Osteoblast (primary cell): Measurements from ENCODE around the gene PLTP. TPM values are rescaled to one million over a fixed set of nuclear protein-coding genes. Genes with fewer than 3 reads are reported as not detected.

Experiments used
- DNase-seq: peaks from one replicate; pipeline ENCODE4 v3.0.0; 2011; ENCODE audit warnings: low spot score, mixed read lengths; ENCODE audit not compliant: insufficient read length; ENCODE audit errors: missing footprints
- H2AFZ ChIP-seq: 2 replicates; pipeline ENCODE4 v1.6.0; 2011; ENCODE audit warnings: mild to moderate bottlenecking, low read length
- H3K27ac ChIP-seq: 2 replicates; pipeline ENCODE4 v1.5.1; 2011; ENCODE audit warnings: mild to moderate bottlenecking, low read depth, low read length, moderate library complexity
- H3K27me3 ChIP-seq: 2 replicates; pipeline ENCODE4 v1.6.0; 2012; ENCODE audit warnings: mild to moderate bottlenecking, control low read depth, inconsistent platforms, low read length, moderate library complexity; ENCODE audit not compliant: insufficient read depth
- H3K36me3 ChIP-seq: 2 replicates; pipeline ENCODE4 v1.5.1; 2011; ENCODE audit warnings: mild to moderate bottlenecking, low read length, control low read depth, moderate library complexity; ENCODE audit not compliant: insufficient read depth
- H3K4me1 ChIP-seq: 2 replicates; pipeline ENCODE4 v1.5.1; 2011; ENCODE audit warnings: mild to moderate bottlenecking, low read length, control low read depth, moderate library complexity; ENCODE audit not compliant: insufficient read depth
- H3K4me2 ChIP-seq: 2 replicates; pipeline ENCODE4 v1.6.0; 2011; ENCODE audit warnings: mild to moderate bottlenecking, low read length; ENCODE audit not compliant: insufficient read depth
- H3K4me3 ChIP-seq: fragments of 200-600 bp; sonication (generic); 3 replicates; pipeline ENCODE4 v1.5.1; 2012; ENCODE audit warnings: mild to moderate bottlenecking, low read length, inconsistent platforms; ENCODE audit not compliant: insufficient read depth
- H3K79me2 ChIP-seq: 2 replicates; pipeline ENCODE4 v1.6.0; 2012; ENCODE audit warnings: mild to moderate bottlenecking, low read length, control low read depth, inconsistent platforms; ENCODE audit not compliant: insufficient read depth
- H3K9me3 ChIP-seq: 2 replicates; pipeline ENCODE4 v1.5.1; 2011; ENCODE audit warnings: low read depth, low read length, control low read depth
- H4K20me1 ChIP-seq: 2 replicates; pipeline ENCODE4 v1.6.0; 2012; ENCODE audit warnings: mild to moderate bottlenecking, low read length, control low read depth; ENCODE audit not compliant: insufficient read depth
- CTCF ChIP-seq: IDR thresholded peaks from 2 replicates; pipeline ENCODE4 v1.5.1; 2011; ENCODE audit warnings: mild to moderate bottlenecking, low read depth, low read length, moderate library complexity; ENCODE audit errors: extremely low read depth
- total RNA-seq: library from RNA; depleted of rRNA; stranded (reverse); fragments of >200 nt; gene quantifications from 2 replicates; pipeline ENCODE4 v1.2.3, GENCODE V29; 2012

The PLTP gene
- total RNA-seq, 1 donor, result 21.7 TPM

DNA sequence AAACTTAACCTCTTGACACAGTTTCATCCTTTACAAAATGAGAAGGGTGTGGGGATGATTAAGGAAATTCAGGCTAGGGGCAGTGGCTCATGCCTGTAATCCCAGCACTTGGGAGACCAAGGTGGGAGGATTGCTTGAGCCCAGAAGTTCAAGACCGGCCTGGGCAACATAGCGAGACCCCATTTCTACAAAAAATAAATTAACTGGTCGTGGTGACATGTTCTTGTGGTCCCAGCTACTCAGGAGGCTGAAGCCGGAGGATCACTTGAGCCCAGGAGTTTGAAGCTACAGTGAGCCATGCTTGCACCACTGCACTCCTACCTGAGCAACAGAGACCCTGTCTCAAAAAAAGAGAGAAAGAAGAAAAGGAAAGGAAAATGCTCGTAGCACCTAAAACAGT lies 45.5 kb downstream of the PLTP start:
- DNase-seq, result no peak
- H3K27me3 ChIP-seq, result no peaks in the 10 kb centered on the region
- H2AFZ ChIP-seq, result no peak overlapping the region
- no peaks in the 10 kb centered on the region for H3K9me3 ChIP-seq
- H3K4me1 ChIP-seq, result peaks cover 12% of the 10 kb centered on the region
- TF ChIP-seq CTCF, result no peak
- H3K79me2 ChIP-seq, result no peaks in the 10 kb centered on the region
- no peak overlapping the region for H3K27ac ChIP-seq
- no peaks in the 10 kb centered on the region for H3K36me3 ChIP-seq
- no peak overlapping the region for H3K4me3 ChIP-seq
- H4K20me1 ChIP-seq, result no peaks in the 10 kb centered on the region
- H3K4me2 ChIP-seq, result no peak overlapping the region

DNA sequence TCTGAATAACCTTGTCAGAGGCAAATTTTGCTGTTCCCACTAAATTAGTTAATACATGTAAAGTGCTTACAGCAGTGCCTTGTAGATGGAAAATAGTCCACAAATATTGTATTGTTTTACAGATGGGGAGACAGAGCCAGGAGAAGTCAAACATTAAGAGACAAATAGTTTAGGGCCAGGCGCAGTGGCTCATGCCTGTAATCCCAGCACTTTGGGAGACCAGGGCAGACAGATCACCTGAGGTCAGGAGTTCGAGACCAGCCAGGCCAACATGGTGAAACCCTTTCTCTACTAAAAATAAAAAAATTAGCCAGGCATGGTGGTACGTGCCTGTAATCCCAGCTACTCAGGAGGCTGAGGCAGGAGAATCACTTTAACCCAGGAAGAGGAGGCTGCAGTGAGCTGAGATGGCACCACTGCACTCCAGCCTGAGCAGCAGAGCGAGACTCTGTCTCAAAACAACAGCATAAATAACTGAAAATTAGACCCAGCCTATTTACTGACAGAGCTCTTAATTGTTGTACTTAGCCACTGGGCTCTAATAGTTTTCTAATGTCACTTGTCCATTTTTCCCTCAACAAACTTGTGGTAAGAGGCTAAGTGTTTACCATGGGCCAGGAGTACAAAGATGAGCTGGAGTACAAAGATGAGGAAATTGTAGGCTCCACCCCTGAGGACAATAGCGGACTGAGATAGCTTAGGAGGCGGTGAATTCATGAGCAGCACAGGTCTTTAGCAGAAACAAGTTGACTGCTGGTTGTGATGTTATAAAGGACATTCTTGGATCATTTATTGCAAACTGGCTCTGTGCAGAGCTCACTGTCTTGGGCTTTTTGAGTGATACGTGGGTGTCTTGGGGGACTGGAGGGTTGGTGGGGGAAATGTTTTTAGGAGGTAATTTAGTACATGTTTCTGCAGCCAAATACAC lies 48.1 kb downstream of the PLTP start:
- no peak for TF ChIP-seq CTCF
- Histone ChIP-seq H3K9me3 (no peaks in the 10 kb centered on the region), H3K79me2 (no peaks in the 10 kb centered on the region), H3K4me1 (peaks cover 19% of the 10 kb centered on the region), H3K36me3 (no peaks in the 10 kb centered on the region), H3K27me3 (no peaks in the 10 kb centered on the region), H4K20me1 (no peaks in the 10 kb centered on the region), H3K4me3 (no peak overlapping the region), H2AFZ (no peak overlapping the region), H3K4me2 (no peak overlapping the region), H3K27ac (no peak overlapping the region)
- no peak for DNase-seq

DNA sequence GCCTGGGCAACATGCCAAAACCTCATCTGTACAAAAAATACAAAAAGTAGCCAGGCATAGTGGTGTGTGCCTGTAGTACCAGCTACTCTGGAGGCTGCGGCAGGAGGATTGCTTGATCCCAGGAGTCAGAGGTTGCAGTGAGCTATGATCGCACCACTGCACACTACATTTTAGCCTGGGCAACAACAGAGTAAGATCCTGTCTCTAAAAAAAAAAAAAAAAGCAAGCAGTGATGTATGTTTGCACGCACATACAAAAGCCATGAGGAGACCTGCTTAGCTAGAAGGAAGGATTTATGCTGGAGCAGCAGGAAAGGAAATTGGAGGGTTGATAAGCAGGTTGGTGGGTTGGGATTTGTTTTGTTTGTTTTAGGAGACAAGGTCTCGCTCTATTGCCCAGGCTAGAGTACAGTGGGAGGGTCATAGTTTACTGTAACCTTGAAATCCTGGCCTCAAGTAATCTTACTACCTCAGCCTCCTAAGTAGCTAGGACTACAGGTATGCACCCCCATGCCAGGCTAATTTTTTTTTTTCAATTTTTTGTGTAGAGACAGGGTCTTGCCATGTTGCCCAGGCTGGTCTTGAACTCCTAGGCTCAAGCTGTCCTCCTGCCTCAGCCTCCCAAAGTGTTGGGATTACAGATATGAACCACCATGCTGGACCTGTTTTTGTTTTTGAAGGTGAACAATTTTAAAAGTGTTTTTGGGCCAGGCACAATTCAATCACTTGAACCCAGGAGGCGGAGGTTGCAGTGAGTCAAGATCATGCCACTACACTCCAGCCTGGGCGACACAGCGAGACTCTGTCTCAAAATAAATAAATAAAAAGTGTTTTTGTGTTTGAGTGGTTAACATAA lies 50.5 kb downstream of the PLTP start:
- no peak for DNase-seq

More for the DNA sequence above, 50.5 kb downstream of the PLTP start:
- no peak overlapping the region for H3K4me3 ChIP-seq
- H3K27me3 ChIP-seq, result no peaks in the 10 kb centered on the region
- H3K36me3 ChIP-seq, result no peaks in the 10 kb centered on the region
- no peaks in the 10 kb centered on the region for H3K9me3 ChIP-seq
- no peak for TF ChIP-seq CTCF
- no peak overlapping the region for H3K4me2 ChIP-seq
- H3K79me2 ChIP-seq, result peaks cover 13% of the 10 kb centered on the region
- H4K20me1 ChIP-seq, result no peaks in the 10 kb centered on the region
- peaks cover 20% of the 10 kb centered on the region for H3K4me1 ChIP-seq
- H2AFZ ChIP-seq, result no peak overlapping the region
- H3K27ac ChIP-seq, result no peak overlapping the region
